K562 (cell line): Measurements from ENCODE around the gene IGSF21. TPM values are rescaled to one million over a fixed set of nuclear protein-coding genes. Genes with fewer than 3 reads are reported as not detected.
A peak's percentile ranks its signal among the peaks of the same experiment; 100 is the strongest.

Source experiments
- ATAC-seq: fragments of 200-7000 bp; cut with Tn5 transposase; 3 replicates; pipeline ENCODE4 v1.9.1; 2020; ENCODE audit warnings: moderate library complexity
- BruUV-seq: library from RNA; stranded (reverse); fragments of 400-500 nt; replicated peaks from 2 replicates; lab custom pipeline; 2021; lab: Mats Ljungman, UMichigan
- CTCF ChIA-PET: fragments of 300-600 bp; formaldehyde crosslinking; extraction: SDS; loops from one replicate; lab custom pipeline; 2021; ENCODE audit warnings: low intra/inter-chr PET ratio; lab: Yijun Ruan, JAX
- POLR2A ChIA-PET: fragments of 300-600, 350-650 bp; sonication (Branson Sonifier 250); formaldehyde crosslinking; extraction: SDS; loops from one replicate; lab custom pipeline; 2021; ENCODE audit warnings: antibody characterized with exemption, inconsistent platforms; lab: Yijun Ruan, JAX
- DNase-seq, 4 experiments: peaks; one replicate each; pipeline versions ENCODE4 v3.0.0 to v3.0.0-alpha.2; 2011 to 2018; ENCODE audit warnings: low spot score in 3 of 4, mixed read lengths in 3 of 4; ENCODE audit errors: extremely low read depth in 1 of 4
- FAIRE-seq: peaks from 2 replicates; lab custom pipeline; 2011; peaks lifted over from hg19 to GRCh38; lab: Jason Lieb, UNC
- H2AFZ ChIP-seq: 2 replicates; pipeline ENCODE4 v1.6.0; 2011; ENCODE audit warnings: low read depth, low read length, control low read depth, inconsistent platforms
- H3K27ac ChIP-seq: fragments of 200-600 bp; 3 replicates; pipeline ENCODE4 v1.8.0; 2011; ENCODE audit warnings: low read depth, mild to moderate bottlenecking, control low read depth, inconsistent platforms, low read length, moderate library complexity, mixed read lengths; ENCODE audit errors: extremely low read depth
- H3K27me3 ChIP-seq, 2 experiments: fragments of 300-600 bp in 1 of 2; 2 replicates in 1 of 2; 3 replicates in 1 of 2; pipeline versions ENCODE4 v1.6.0 to v1.8.0; 2011; ENCODE audit warnings: inconsistent platforms in 2 of 2, low read length in 2 of 2, mild to moderate bottlenecking in 1 of 2, mixed read lengths in 1 of 2, moderate library complexity in 1 of 2; ENCODE audit not compliant: control insufficient read depth in 2 of 2, insufficient read depth in 2 of 2
- H3K36me3 ChIP-seq: fragments of 300-600 bp; 3 replicates; pipeline ENCODE4 v1.8.0; 2011; ENCODE audit warnings: mild to moderate bottlenecking, low read length, inconsistent platforms; ENCODE audit not compliant: control insufficient read depth, insufficient read depth
- H3K4me1 ChIP-seq, 2 experiments: fragments of 200-600 bp in 1 of 2; replicated peaks in 1 of 2; 2 replicates in 1 of 2; 3 replicates in 1 of 2; pipeline versions ENCODE4 v1.5.1 to v1.8.0; 2011; ENCODE audit warnings: inconsistent platforms in 2 of 2, low read length in 2 of 2, mild to moderate bottlenecking in 1 of 2, mixed read lengths in 1 of 2, moderate library complexity in 1 of 2; ENCODE audit not compliant: control insufficient read depth in 2 of 2, insufficient read depth in 2 of 2
- H3K4me2 ChIP-seq: 2 replicates; pipeline ENCODE4 v1.6.1; 2011; ENCODE audit warnings: low read length, control low read depth, inconsistent platforms, mixed read lengths; ENCODE audit not compliant: insufficient read depth
- H3K4me3 ChIP-seq: fragments of 200-600 bp; sonication (generic), shearing (Covaris generic); 2 replicates; pipeline ENCODE4 v1.5.1; 2016; ENCODE audit warnings: control low read depth, inconsistent platforms
- H3K79me2 ChIP-seq: fragments of 200-600 bp; 3 replicates; pipeline ENCODE4 v1.8.0; 2011; ENCODE audit warnings: low read length, inconsistent platforms; ENCODE audit not compliant: control insufficient read depth, insufficient read depth
- H3K9ac ChIP-seq, 2 experiments: 2 replicates each; pipeline versions ENCODE4 v1.6.0 to v1.6.1; 2011; ENCODE audit warnings: low read depth in 2 of 2, low read length in 2 of 2, control low read depth in 1 of 2, inconsistent platforms in 1 of 2, mild to moderate bottlenecking in 1 of 2, mixed read lengths in 1 of 2; ENCODE audit not compliant: insufficient read depth in 1 of 2
- H3K9me1 ChIP-seq: one replicate; pipeline ENCODE4 v1.6.0; 2011; ENCODE audit warnings: inconsistent platforms, mild to moderate bottlenecking, low read length, moderate library complexity; ENCODE audit not compliant: control insufficient read depth, insufficient read depth
- H3K9me3 ChIP-seq: replicated peaks from 2 replicates; pipeline ENCODE4 v1.5.1; 2011; ENCODE audit warnings: low read depth, low read length, inconsistent platforms; ENCODE audit not compliant: control insufficient read depth, insufficient read depth
- H4K20me1 ChIP-seq: replicated peaks from 2 replicates; pipeline ENCODE4 v1.6.1; 2011; ENCODE audit warnings: low read length, inconsistent platforms, mixed read lengths; ENCODE audit not compliant: control insufficient read depth, insufficient read depth
- RBM25 ChIP-seq: fragments of 200-400 bp; formaldehyde crosslinking; IDR thresholded peaks from 2 replicates; pipeline ENCODE4 v1.6.1; 2018; ENCODE audit warnings: low read length, low read depth, moderate library complexity; ENCODE audit not compliant: severe bottlenecking
- RFX5 ChIP-seq: IDR thresholded peaks from 2 replicates; pipeline ENCODE4 v1.6.1; 2011; ENCODE audit warnings: low read depth, mild to moderate bottlenecking, improper control_type of control experiment, low read length
- ZFP36 ChIP-seq: fragments of 150-350 bp; IDR thresholded peaks from 2 replicates; pipeline ENCODE4 v1.6.1; 2018; ENCODE audit warnings: low read length, low read depth; ENCODE audit not compliant: partially characterized antibody
- ZNF239 ChIP-seq: fragments of 250-450 bp; sonication (Bioruptor Pico); IDR thresholded peaks from 2 replicates; pipeline ENCODE4 v1.4.0; 2020; ENCODE audit warnings: mild to moderate bottlenecking
- WGBS: fragments of 100-300 bp; shearing (Covaris generic); methylation state at CpG from one replicate; pipeline ENCODE4 v1.1.6; 2016; ENCODE audit warnings: low coverage, mixed read lengths; ENCODE audit not compliant: insufficient coverage; ENCODE audit errors: missing lambda C conversion rate; 5-methylcytosine and 5-hydroxymethylcytosine counted together
- in situ Hi-C: fragments of 300-500 bp; cut with MboI; formaldehyde crosslinking; loops from 4 replicates; pipeline ENCODE4 v1.15.0; 2018; ENCODE audit warnings: inconsistent platforms, mixed read lengths
- intact Hi-C: fragments of 100-400 bp; cut with micrococcal nuclease; formaldehyde crosslinking; loops from 2 replicates; pipeline ENCODE4 v1.14.2; 2022
- polyA plus RNA-seq, 8 experiments: library from polyadenylated mRNA; depleted of rRNA in 4 of 8; stranded (reverse) in 5 of 8; unstranded in 3 of 8; fragments of >200 nt; fragmentation: Nextera tagmentation in 2 of 8; fragmentation: Illumina TruSeq in 1 of 8; extraction: Ambion mirVana in 2 of 8; extraction: Trizol in 1 of 8; gene quantifications; 2 replicates each; pipeline versions ENCODE4 v1.2.1 to v1.2.3, GENCODE V29; 2011 to 2014; ENCODE audit warnings: inconsistent platforms in 1 of 8, missing spikeins in 1 of 8
- total RNA-seq, 7 experiments: library from RNA; depleted of rRNA in 6 of 7; stranded (reverse); fragments of >200 nt in 6 of 7; fragmentation: Illumina TruSeq in 2 of 7; extraction: Trizol in 2 of 7; gene quantifications; 2 replicates each; pipeline versions ENCODE4 v1.2.1 to v1.2.3, GENCODE V29; 2011 to 2021; ENCODE audit warnings: low replicate concordance in 1 of 7

The IGSF21 gene
- total and polyA plus RNA-seq, 9 of the 15 experiments (the other 6 are each of a cell fraction or from before 2014, with no cell fraction given) = not detected

GRCh38 chr1:18137759-18138345, 30.3 kb downstream of the IGSF21 start:
- intact Hi-C loops (no loop called here), in situ Hi-C loops (no loop called here)
- TF ChIP-seq ZFP36 = peak; percentile 70
- peak; percentile 57 for TF ChIP-seq RBM25
- no peak for TF ChIP-seq ZNF239
- no peak for TF ChIP-seq RFX5
- Histone ChIP-seq H3K27ac (no peak overlapping the region), H2AFZ (no peak overlapping the region), H3K27me3 (peaks cover 0 to 15% of the 10 kb centered on the region in 2 experiments; a peak in 2 of 5 replicates), H3K9me3 (no peaks in the 10 kb centered on the region), H3K79me2 (no peaks in the 10 kb centered on the region), H3K4me3 (no peak overlapping the region), H3K36me3 (no peaks in the 10 kb centered on the region), H3K9me1 (no peaks in the 10 kb centered on the region), H3K4me2 (no peak overlapping the region), H3K4me1 (no peaks in the 10 kb centered on the region), H3K9ac (no peak overlapping the region), H4K20me1 (peaks cover 3% of the 10 kb centered on the region; the same call in 1 of the 2 replicates)
- DNase-seq (no peak), ATAC-seq (no peak), FAIRE-seq (no peak)
- POLR2A ChIA-PET = no interaction called here
- 0% methylated on average over 8 of the region's 8 CpGs for WGBS
- no TSS peak for BruUV-seq
- CTCF ChIA-PET = no interaction called here
